ENCODE data around the gene LIN28A. TPM values are rescaled to one million over a fixed set of nuclear protein-coding genes. Genes with fewer than 3 reads are reported as not detected.

The LIN28A gene
- total RNA-seq, 2 experiments from 2014 or later, result not detected

DNA sequence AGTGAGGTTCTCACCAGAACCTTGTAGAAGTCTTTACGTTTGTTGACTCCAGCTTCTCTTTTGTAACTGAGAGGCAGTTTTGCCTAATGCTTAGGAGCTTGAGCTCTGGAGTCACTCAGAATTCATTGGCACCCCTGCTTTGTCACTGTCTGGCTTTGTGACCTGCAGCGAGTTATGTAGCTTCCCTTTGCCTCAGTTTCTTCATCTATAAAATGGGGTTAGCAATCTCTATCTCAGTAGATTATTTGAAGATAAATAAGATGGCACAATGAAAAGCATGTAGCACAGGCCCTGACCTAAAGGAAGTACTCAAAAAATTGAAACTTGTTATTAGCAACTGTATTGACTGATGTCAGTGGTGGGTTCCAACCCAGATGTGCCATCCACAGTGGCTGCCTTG lies 29.6 kb downstream of the LIN28A start:
- Mint-ChIP-seq H3K27me3 (no peaks in the 10 kb centered on the region), H3K27ac (no peak overlapping the region), H3K4me3 (no peak overlapping the region), H3K9me3 (no peaks in the 10 kb centered on the region), H3K36me3 (peaks cover 31% of the 10 kb centered on the region), H3K4me1 (no peaks in the 10 kb centered on the region)
- no peak for DNase-seq

DNA sequence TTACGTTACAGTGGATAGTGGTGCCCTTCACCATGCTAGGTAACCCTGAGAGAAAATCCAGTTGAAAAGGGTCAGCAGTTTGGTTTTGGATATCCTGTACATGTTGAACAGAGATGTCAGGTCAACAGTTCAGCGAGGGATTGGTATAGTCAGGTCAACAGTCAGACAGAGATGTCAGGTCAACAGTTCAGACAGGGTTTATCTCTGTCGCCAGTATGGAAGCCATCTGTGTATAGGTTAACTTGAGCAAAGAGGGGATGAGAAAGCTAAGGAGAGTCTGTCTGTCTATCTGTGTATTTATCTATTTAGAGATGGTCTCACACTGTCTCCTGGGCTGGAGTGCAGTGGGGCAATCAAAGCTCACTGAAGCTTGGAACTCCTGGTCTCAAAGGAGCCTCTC lies 39.3 kb downstream of the LIN28A start:
- DNase-seq, result no peak
- no peak overlapping the region for H3K27ac Mint-ChIP-seq

DNA sequence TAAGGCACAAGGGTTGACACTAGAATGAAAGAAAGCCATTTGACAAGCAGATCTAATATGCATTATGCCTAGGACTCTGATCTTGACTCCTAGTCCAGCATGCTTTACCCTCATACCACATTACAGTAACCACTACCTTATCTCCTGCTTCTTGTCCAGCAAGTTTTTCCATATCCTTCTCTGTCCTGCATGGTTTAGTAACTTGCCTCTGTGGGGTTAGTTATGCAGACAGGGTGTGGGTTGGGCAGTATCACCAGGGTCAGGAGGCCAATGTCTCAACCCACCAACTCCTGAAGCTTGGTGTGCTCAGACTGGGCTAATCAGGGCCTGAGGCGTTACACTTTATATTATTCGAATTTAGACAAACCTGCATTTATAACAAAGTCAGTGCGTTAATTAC lies 40.3 kb downstream of the LIN28A start:
- no peak overlapping the region for H3K27ac Mint-ChIP-seq

More for the DNA sequence above, 39.3 kb downstream of the LIN28A start:
- Mint-ChIP-seq H3K9me3 (no peaks in the 10 kb centered on the region), H3K4me1 (no peaks in the 10 kb centered on the region), H3K4me3 (no peak overlapping the region), H3K36me3 (peaks cover 23% of the 10 kb centered on the region), H3K27me3 (no peaks in the 10 kb centered on the region)

DNA sequence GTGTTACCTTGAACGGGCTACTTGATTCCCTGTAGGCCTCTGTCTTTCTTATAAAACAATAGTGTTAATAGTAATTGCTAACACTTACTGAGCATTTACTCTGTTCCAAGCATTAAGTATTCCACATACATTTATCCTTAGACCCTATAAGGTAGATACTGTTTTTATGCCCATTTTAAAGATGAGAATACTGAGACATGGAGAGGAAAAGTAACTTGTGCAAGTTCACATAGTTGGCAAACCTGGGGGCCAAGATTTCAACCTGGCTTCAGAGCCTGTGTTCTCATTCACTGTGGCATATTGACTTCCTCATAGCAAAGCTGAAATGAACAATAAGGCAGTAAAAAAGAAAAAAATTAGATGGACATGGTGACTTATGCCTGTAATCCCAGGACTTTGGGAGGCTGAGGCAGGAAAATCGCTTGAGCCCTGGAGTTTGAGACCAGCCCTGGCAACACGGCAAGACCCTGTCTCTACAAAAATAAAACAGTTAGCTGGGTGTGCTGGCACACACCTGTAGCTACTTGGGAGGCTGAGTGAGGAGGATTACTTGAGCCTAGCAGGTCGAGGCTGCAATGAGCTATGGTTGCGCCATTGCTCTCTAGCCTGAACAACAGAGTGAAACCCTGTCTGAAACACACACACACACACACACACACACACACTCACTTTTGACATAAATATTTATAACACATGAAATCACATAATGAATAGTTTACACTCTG lies 42.0 kb downstream of the LIN28A start:
- H3K4me3 Mint-ChIP-seq, result no peak overlapping the region

More for the DNA sequence above, 40.3 kb downstream of the LIN28A start:
- no peak for DNase-seq
- H3K9me3 Mint-ChIP-seq, result no peaks in the 10 kb centered on the region
- H3K27me3 Mint-ChIP-seq, result no peaks in the 10 kb centered on the region
- peaks cover 19% of the 10 kb centered on the region for H3K36me3 Mint-ChIP-seq
- no peaks in the 10 kb centered on the region for H3K4me1 Mint-ChIP-seq
- H3K4me3 Mint-ChIP-seq, result no peak overlapping the region

DNA sequence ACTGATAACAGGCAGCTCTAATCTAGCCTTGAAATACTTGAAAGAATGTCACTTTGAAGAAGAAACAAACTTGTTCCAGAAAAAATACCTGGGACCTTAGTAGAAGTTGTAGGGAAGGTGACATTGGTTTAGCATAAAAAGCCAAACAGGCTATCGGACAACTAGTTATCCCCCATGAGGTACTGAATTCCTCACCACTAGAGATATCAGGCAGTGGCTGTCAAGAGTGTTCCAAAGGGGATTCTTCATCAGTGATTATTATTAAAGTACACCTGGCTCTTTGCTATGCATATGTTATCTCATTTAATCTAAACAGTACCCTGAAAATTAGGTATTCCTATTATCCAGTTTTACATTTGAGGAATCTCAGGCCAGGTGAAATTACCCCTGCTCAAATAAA lies 48.5 kb downstream of the LIN28A start:
- no peak for DNase-seq
- no peaks in the 10 kb centered on the region for H3K27me3 Mint-ChIP-seq
- no peaks in the 10 kb centered on the region for H3K4me1 Mint-ChIP-seq
- no peaks in the 10 kb centered on the region for H3K9me3 Mint-ChIP-seq
- H3K36me3 Mint-ChIP-seq, result peaks cover 17% of the 10 kb centered on the region
- H3K4me3 Mint-ChIP-seq, result no peak overlapping the region
- H3K27ac Mint-ChIP-seq, result no peak overlapping the region

More for the DNA sequence above, 42.0 kb downstream of the LIN28A start:
- peaks cover 16% of the 10 kb centered on the region for H3K36me3 Mint-ChIP-seq
- H3K9me3 Mint-ChIP-seq, result no peaks in the 10 kb centered on the region
- H3K4me1 Mint-ChIP-seq, result no peaks in the 10 kb centered on the region
- no peak overlapping the region for H3K27ac Mint-ChIP-seq
- no peak for DNase-seq
- no peaks in the 10 kb centered on the region for H3K27me3 Mint-ChIP-seq

DNA sequence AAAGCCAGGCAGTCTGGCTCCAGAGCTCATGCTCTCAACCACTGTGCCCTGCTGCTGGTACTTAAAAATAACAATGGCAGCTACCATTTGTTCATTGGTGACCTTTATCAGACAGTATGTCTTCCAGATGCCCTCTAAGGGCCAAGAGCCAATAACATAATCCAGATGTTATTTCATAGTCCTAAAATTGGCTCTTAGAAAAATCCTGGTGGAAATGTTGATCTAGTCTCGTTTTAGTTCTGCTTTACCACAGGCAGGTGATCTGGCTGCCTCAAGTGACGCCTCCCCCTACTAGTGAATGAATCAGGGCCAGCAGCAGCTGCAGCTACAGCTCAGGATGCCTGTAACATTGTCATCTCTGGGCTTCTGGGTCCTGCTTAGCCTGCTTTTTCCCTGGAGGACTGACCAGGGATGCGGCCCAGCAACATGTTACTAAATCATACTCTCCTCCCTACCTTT lies 49.0 kb downstream of the LIN28A start:
- H3K36me3 Mint-ChIP-seq, result peaks cover 17% of the 10 kb centered on the region
- no peaks in the 10 kb centered on the region for H3K9me3 Mint-ChIP-seq
- H3K4me1 Mint-ChIP-seq, result no peaks in the 10 kb centered on the region
- H3K4me3 Mint-ChIP-seq, result no peak overlapping the region
- H3K27me3 Mint-ChIP-seq, result no peaks in the 10 kb centered on the region
- no peak overlapping the region for H3K27ac Mint-ChIP-seq
- DNase-seq, result no peak

DNA sequence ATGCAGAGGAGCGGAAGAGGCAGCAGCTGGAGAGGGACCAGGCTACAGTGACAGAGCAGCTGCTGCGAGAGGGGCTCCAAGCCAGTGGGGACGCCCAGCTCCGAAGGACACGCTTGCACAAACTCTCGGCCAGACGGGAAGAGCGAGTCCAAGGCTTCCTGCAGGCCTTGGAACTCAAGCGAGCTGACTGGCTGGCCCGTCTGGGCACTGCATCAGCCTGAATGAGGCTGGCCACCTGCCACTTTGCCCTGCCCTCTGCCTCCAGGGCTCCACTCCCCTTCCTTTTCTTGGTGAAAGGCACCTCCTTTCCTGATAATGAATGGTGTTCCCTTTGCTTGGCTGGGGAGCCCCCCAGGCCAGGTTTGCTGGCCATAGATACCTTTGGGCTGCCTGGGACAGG lies 58.3 kb downstream of the LIN28A start:
- H3K27ac Mint-ChIP-seq, result peak overlapping the region; percentile 21
- peaks cover 23% of the 10 kb centered on the region for H3K36me3 Mint-ChIP-seq

DNA sequence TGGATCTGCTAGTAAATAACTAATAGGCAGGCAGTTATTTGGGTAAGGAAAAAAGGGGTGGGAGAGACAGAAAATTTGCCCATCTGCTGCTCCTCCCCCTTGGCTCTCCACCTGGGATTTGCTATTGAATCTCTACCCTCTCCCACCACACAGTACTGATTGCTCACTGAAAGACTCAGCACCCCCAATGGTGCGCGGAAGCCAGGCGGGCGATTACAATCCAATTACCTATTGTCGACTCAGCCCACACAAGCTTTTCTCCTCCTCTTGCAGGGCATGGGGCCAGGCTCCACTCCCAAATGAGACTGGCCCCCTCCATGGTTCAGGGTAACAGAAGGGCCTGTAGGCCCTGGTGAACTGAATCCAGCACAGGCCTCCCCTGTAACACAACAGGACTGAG lies 58.9 kb downstream of the LIN28A start:
- Mint-ChIP-seq H3K4me3 (no peak overlapping the region), H3K4me1 (peaks cover 31% of the 10 kb centered on the region), H3K9me3 (no peaks in the 10 kb centered on the region), H3K27me3 (no peaks in the 10 kb centered on the region), H3K27ac (no peak overlapping the region), H3K36me3 (peaks cover 29% of the 10 kb centered on the region)
- no peak for DNase-seq

More for the DNA sequence above, 58.3 kb downstream of the LIN28A start:
- Mint-ChIP-seq H3K27me3 (no peaks in the 10 kb centered on the region), H3K4me1 (peaks cover 25% of the 10 kb centered on the region), H3K9me3 (no peaks in the 10 kb centered on the region), H3K4me3 (no peak overlapping the region)
- no peak for DNase-seq

DNA sequence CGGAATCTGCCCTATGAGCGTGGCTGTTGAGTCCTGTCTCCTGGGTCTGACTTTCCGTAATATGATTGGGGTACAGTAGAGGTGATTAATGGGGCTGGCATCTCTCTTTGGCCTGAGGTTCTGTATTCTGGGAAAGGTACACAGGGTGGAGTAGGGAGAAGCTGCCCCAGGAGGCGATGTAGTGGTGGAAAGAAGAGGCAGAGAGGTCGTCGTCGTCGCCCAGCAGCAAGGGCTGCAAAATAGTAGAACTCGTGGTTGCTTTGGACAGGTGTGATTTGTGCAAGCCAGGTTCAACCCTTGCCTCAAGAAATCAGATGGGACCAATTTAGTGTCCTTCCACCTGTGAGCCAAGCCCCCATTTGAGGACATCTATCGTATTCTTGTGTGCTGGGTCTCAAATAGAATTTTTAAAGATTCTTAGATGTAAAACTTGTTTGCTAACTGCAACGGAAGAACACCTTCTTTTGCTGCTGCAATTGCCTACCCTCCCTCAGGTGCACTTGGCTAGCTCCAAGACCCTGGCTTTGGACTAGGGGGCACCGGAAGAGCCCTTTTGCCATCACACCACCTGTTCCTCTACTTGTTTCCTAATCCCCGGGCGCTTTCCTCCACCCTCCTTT lies 60.4 kb downstream of the LIN28A start:
- H3K27me3 Mint-ChIP-seq, result no peaks in the 10 kb centered on the region
- DNase-seq, result no peak
- peaks cover 37% of the 10 kb centered on the region for H3K36me3 Mint-ChIP-seq
- peak overlapping the region; percentile 20 for H3K27ac Mint-ChIP-seq
- H3K9me3 Mint-ChIP-seq, result no peaks in the 10 kb centered on the region
- H3K4me1 Mint-ChIP-seq, result peaks cover 38% of the 10 kb centered on the region
- peak overlapping the region; percentile 90 for H3K4me3 Mint-ChIP-seq

DNA sequence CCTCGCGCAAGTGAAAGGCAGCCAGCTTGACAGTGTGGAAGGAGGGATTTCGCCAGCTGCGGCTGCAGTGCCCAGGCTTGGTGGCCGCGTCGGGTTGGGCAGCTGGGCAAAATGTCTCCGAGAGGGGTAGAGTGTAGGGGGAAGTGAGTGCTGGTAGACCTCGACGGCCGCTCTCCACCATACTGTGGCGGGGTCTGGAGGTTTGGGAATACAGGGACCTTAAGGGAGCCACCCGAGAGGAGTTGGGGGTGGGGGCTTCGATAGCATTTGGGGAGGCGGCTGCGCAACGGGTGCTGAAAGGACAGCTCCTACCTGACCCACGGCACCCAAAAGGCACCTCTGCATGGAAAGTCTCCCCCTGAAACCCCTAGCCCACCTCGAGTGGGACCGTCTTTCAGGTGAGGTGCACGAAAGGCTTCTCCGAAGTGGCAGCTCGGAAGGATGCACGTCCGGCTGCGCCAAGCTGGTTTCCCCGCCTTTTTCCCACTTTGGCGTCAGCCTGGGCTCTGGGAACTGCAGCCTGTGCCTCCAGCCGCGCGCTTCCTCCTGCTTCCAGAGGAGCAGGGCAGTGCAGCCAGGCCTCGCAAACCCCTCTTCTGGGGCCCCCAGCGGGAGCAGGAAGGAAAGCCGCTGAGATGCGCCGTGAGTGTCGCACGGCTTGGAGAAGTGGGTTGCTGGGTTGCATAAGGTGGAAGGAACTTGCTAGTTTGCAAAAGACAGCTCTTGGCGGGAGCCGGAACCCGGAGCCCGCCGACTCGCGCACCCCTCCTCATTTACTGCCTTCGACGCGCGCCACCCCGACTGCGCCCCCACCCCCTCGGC lies 61.1 kb downstream of the LIN28A start:
- no peaks in the 10 kb centered on the region for H3K9me3 Mint-ChIP-seq
- H3K4me1 Mint-ChIP-seq, result peaks cover 44% of the 10 kb centered on the region
- peak overlapping the region; percentile 97 for H3K27ac Mint-ChIP-seq
- DNase-seq, result peak; percentile 39
- H3K36me3 Mint-ChIP-seq, result peaks cover 42% of the 10 kb centered on the region
- H3K27me3 Mint-ChIP-seq, result no peaks in the 10 kb centered on the region
- H3K4me3 Mint-ChIP-seq, result peak overlapping the region; percentile 90

DNA sequence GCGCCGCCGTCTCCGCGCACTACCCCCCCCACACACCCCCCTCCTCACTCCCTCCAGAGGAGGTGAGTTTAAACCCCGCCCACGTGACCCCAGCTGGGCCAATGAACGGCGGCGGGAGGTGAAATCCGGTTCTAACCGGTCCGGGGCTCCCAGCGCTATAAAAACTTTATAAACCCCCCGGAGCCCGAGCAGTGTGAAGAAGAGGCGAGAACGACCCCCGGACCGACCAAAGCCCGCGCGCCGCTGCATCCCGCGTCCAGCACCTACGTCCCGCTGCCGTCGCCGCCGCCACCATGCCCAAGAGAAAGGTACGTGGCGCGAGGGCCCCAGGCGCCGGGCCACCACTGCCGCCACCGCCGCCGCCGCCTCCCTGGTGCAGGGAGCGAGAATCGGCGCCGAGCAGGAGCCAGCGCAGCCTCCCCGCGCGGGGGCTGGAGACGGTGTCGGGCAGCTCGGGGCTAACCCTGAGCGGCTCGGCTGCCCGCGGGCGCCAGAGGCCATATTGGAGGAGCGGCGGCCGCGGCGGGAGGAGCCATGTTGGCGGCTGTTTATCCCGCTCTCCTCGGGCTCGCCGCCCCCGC lies 61.8 kb downstream of the LIN28A start, which contains the start of gene HMGN2:
TSS of gene HMGN2 (plus strand) at position 121 of the 581 bp plus-strand sequence. CDS start at position 294, 173 bp downstream.
- Mint-ChIP-seq H3K4me1 (peaks cover 49% of the 10 kb centered on the region), H3K9me3 (no peaks in the 10 kb centered on the region), H3K4me3 (peak within 1 kb of the TSS; percentile 92), H3K36me3 (peaks cover 42% of the 10 kb centered on the region), H3K27me3 (no peaks in the 10 kb centered on the region), H3K27ac (peak within 1 kb of the TSS; percentile 97)
- peak; percentile 86 for DNase-seq

DNA sequence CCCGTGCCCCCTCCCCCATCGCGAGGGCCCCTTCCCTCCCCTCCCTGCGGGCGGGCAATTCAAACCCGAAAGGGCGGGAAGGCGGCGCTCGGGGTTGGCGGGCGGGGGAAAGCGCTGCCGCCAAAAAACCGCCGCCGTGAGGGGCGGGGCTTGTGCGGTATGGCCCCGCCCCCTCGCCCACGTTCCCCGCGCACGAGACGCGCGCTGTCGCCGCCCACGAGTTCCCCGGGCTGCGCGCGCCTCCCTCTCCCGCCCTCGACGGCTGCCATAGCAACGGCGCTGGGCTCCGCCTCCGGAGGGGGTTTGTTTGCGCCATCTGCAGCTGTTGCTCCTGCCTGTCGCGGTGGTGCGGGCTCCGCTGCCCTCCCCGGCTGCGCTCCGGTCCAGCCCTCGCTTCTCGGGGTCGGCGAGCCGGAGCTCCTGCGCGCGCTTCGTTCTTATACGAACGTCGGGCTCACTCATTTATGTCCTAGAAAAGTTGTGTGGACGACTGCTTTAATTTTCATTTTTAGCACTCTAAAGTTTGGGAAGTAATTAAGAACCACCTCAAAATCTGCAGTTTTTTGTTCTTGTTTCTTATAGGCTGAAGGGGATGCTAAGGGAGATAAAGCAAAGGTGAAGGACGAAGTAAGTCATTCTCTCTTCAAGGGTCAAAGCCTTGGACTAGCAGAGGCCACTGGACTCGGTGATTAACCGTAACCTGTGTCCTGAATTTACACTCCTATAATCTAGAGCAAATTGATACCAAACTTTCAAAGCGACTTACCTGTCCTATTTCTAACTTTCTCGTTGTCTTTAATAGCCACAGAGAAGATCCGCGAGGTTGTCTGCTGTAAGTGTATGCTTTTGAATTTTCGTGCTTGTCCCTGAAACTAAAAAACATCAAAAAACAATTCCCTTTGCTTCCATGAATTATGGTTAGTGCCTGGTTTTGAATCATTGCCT lies 62.6 kb downstream of the LIN28A start:
- H3K4me1 Mint-ChIP-seq, result peaks cover 53% of the 10 kb centered on the region
- no peaks in the 10 kb centered on the region for H3K27me3 Mint-ChIP-seq
- H3K4me3 Mint-ChIP-seq, result peak overlapping the region; percentile 92
- peaks cover 47% of the 10 kb centered on the region for H3K36me3 Mint-ChIP-seq
- peak overlapping the region; percentile 83 for H3K27ac Mint-ChIP-seq
- no peaks in the 10 kb centered on the region for H3K9me3 Mint-ChIP-seq
- DNase-seq, result peak; percentile 95

DNA sequence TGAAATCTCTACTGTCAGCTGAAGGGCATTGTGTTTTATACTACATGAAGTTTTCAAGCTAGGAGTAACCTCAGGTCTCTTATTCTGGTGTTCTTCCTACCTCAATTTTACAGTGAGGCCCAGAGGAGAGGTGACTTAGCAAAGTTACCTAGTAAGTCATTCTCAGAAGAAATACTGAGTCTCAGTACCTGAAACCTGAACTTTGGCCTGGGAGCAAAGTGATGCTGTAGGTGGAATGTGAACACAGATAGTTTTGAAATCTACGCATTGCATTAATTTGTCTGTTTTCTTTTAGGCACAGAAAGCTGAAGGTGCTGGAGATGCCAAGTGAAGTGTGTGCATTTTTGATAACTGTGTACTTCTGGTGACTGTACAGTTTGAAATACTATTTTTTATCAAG lies 64.2 kb downstream of the LIN28A start:
- Mint-ChIP-seq H3K27me3 (no peaks in the 10 kb centered on the region), H3K36me3 (peaks cover 48% of the 10 kb centered on the region), H3K9me3 (no peaks in the 10 kb centered on the region), H3K4me3 (peak overlapping the region; percentile 92), H3K27ac (peak overlapping the region; percentile 83), H3K4me1 (peaks cover 49% of the 10 kb centered on the region)
- no peak for DNase-seq

DNA sequence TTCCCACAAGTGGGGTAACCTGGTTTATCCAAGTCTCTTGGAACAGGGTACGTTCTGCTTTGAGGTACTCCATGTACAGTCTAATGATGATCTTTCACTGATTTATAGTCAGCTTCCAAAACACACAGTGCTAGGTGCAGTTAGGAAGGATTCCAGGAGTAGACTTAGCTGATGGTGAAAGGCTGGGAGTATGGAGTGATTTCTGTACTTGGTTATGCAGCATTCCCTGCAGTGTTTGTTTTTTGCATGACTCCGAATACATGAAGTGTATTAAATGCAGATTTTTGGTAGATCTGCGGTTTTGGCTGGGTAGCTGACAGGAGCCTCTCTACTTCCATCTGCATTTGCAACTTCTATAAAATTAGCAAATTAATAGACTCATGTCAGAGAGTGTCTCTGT lies 65.4 kb downstream of the LIN28A start:
- peaks cover 41% of the 10 kb centered on the region for H3K4me1 Mint-ChIP-seq
- H3K36me3 Mint-ChIP-seq, result peaks cover 45% of the 10 kb centered on the region
- H3K9me3 Mint-ChIP-seq, result no peaks in the 10 kb centered on the region
- H3K27ac Mint-ChIP-seq, result peak overlapping the region; percentile 62
- H3K4me3 Mint-ChIP-seq, result no peak overlapping the region
- DNase-seq, result no peak
- H3K27me3 Mint-ChIP-seq, result no peaks in the 10 kb centered on the region

All from activated naive CD8-positive, alpha-beta T cell treated with anti-CD3 and anti-CD28 coated beads for 36 hours (primary cell).